ENCODE results near the gene MIEF1. TPM values are rescaled to one million over a fixed set of nuclear protein-coding genes. Genes with fewer than 3 reads are reported as not detected.

MIEF1 gene
- total RNA-seq, 1 donor from 2014 or later = 42.9 TPM

GRCh38 chr22:39470451-39471291 is 31.4 kb upstream of the MIEF1 start:
- no peak for DNase-seq (ENCODE audit: low spot score)

- DNase-seq (ENCODE audit: low spot score) = no peak
Measured at GRCh38 chr22:39471381-39472141, 30.5 kb upstream of the MIEF1 start.

GRCh38 chr22:39472570-39473556 is 29.2 kb upstream of the MIEF1 start:
- DNase-seq (ENCODE audit: low spot score) = no peak

GRCh38 chr22:39473851-39474250 is 28.2 kb upstream of the MIEF1 start:
- no peak for DNase-seq (ENCODE audit: low spot score)

- no peak for DNase-seq (ENCODE audit: low spot score)
Measured at GRCh38 chr22:39474351-39475111, 27.6 kb upstream of the MIEF1 start.

- DNase-seq (ENCODE audit: low spot score) = no peak
Measured at GRCh38 chr22:39475337-39475736, 26.8 kb upstream of the MIEF1 start.

GRCh38 chr22:39475902-39476301 is 26.2 kb upstream of the MIEF1 start:
- no peak for DNase-seq (ENCODE audit: low spot score)

GRCh38 chr22:39476664-39477063 is 25.4 kb upstream of the MIEF1 start:
- DNase-seq (ENCODE audit: low spot score) = no peak

GRCh38 chr22:39477542-39477941 is 24.5 kb upstream of the MIEF1 start:
- no peak for DNase-seq (ENCODE audit: low spot score)

- no peak for DNase-seq (ENCODE audit: low spot score)
Measured at GRCh38 chr22:39478441-39478850, 23.6 kb upstream of the MIEF1 start.

GRCh38 chr22:39479254-39479653 is 22.8 kb upstream of the MIEF1 start:
- no peak for DNase-seq (ENCODE audit: low spot score)

GRCh38 chr22:39480557-39480956 is 21.5 kb upstream of the MIEF1 start:
- no peak for DNase-seq (ENCODE audit: low spot score)

GRCh38 chr22:39481054-39481453 is 21.0 kb upstream of the MIEF1 start:
- no peak for DNase-seq (ENCODE audit: low spot score)

- DNase-seq (ENCODE audit: low spot score) = no peak
Measured at GRCh38 chr22:39481595-39481994, 20.5 kb upstream of the MIEF1 start.

- DNase-seq (ENCODE audit: low spot score) = no peak
Measured at GRCh38 chr22:39482768-39483167, 19.3 kb upstream of the MIEF1 start.

- no peak for DNase-seq (ENCODE audit: low spot score)
Measured at GRCh38 chr22:39486951-39487825, 14.9 kb upstream of the MIEF1 start.

- no peak for DNase-seq (ENCODE audit: low spot score)
Measured at GRCh38 chr22:39487826-39488520, 14.1 kb upstream of the MIEF1 start.

GRCh38 chr22:39488563-39489083 is 13.5 kb upstream of the MIEF1 start:
- DNase-seq (ENCODE audit: low spot score) = no peak
